SU-DHL-6 (cell line): Measurements from ENCODE around the gene OSBPL6.

ENCODE experiments used
- H2AFZ ChIP-seq: fragments of 200-600 bp; sonication (generic); 2 replicates; pipeline ENCODE4 v1.6.1; 2014; ENCODE audit warnings: low read depth, mild to moderate bottlenecking, moderate library complexity, mixed read lengths, antibody characterized with exemption, low read length; ENCODE audit not compliant: severe bottlenecking
- H3F3A ChIP-seq: fragments of 200-600 bp; shearing (Covaris generic); 2 replicates; pipeline ENCODE4 v1.6.0; 2016; ENCODE audit warnings: antibody characterized with exemption, mild to moderate bottlenecking; ENCODE audit not compliant: insufficient read depth
- H3K27ac ChIP-seq: fragments of 200-600 bp; sonication (generic); 2 replicates; pipeline ENCODE4 v1.5.1; 2016; ENCODE audit warnings: low read depth, mild to moderate bottlenecking, low read length, moderate library complexity, mixed read lengths
- H3K27me3 ChIP-seq: fragments of 200-600 bp; sonication (generic), shearing (Covaris generic); 2 replicates; pipeline ENCODE4 v1.6.0; 2014; ENCODE audit warnings: mild to moderate bottlenecking, low read length
- H3K36me3 ChIP-seq: fragments of 200-600 bp; sonication (generic); 2 replicates; pipeline ENCODE4 v1.6.1; 2014; ENCODE audit warnings: mild to moderate bottlenecking, low read length, mixed read lengths
- H3K4me2 ChIP-seq: fragments of 300-600, 200-600 bp; shearing (Covaris generic), sonication (generic); 2 replicates; pipeline ENCODE4 v1.6.0; 2014; ENCODE audit warnings: low read length, low read depth, mild to moderate bottlenecking; ENCODE audit not compliant: poor library complexity, severe bottlenecking
- H3K4me3 ChIP-seq: fragments of 200-600 bp; sonication (generic); 2 replicates; pipeline ENCODE4 v1.5.1; 2014; ENCODE audit warnings: antibody characterized with exemption, low read length, mild to moderate bottlenecking, mixed read lengths; ENCODE audit not compliant: insufficient read depth, poor library complexity, severe bottlenecking
- H3K79me2 ChIP-seq: fragments of 200-600 bp; sonication (generic); 2 replicates; pipeline ENCODE4 v1.6.1; 2014; ENCODE audit warnings: mild to moderate bottlenecking, low read length, moderate library complexity; ENCODE audit not compliant: insufficient read depth
- H3K9ac ChIP-seq: fragments of 200-600 bp; sonication (generic); 2 replicates; pipeline ENCODE4 v1.7.0; 2014; ENCODE audit warnings: mild to moderate bottlenecking, low read length
- H3K9me2 ChIP-seq: fragments of 200-600 bp; sonication (generic); replicated peaks from 2 replicates; pipeline ENCODE4 v1.6.1; 2014; ENCODE audit warnings: low read length; ENCODE audit not compliant: insufficient read depth
- H3K9me3 ChIP-seq: fragments of 200-600 bp; sonication (generic); 2 replicates; pipeline ENCODE4 v1.6.1; 2014; ENCODE audit warnings: low read length, mixed read lengths; ENCODE audit not compliant: insufficient read depth
- H4K20me1 ChIP-seq: fragments of 200-600 bp; sonication (generic); 2 replicates; pipeline ENCODE4 v1.6.1; 2014; ENCODE audit warnings: low read depth, mild to moderate bottlenecking, antibody characterized with exemption, low read length, moderate library complexity, mixed read lengths
- EZH2phosphoT487 ChIP-seq: fragments of 200-600 bp; sonication (generic), shearing (Covaris generic); conservative IDR thresholded peaks from 2 replicates; pipeline ENCODE4 v1.6.1; 2018; ENCODE audit warnings: mild to moderate bottlenecking, antibody characterized with exemption, low read length, moderate library complexity, mixed read lengths
- TF ChIP-seq, protein P1 (sequence below): fragments of 200-600 bp; sonication (generic); IDR thresholded peaks from one replicate; pipeline ENCODE4 v1.5.1; 2017; ENCODE audit warnings: antibody characterized with exemption, mild to moderate bottlenecking, low read length, moderate library complexity; ENCODE audit not compliant: insufficient read depth, poor library complexity, severe bottlenecking

The OSBPL6 gene

GRCh38 chr2:178199334-178199733, 5.0 kb downstream of the OSBPL6 start:
- no peak overlapping the region for H3K4me3 ChIP-seq
- no peak overlapping the region for H3K27ac ChIP-seq
- no peaks in the 10 kb centered on the region for H3K9me2 ChIP-seq
- no peak overlapping the region for H3K4me2 ChIP-seq
- H3K27me3 ChIP-seq, result no peaks in the 10 kb centered on the region
- H3K79me2 ChIP-seq, result no peaks in the 10 kb centered on the region
- H3F3A ChIP-seq, result no peaks in the 10 kb centered on the region
- no peak overlapping the region for H3K9ac ChIP-seq
- no peak overlapping the region for H2AFZ ChIP-seq
- no peaks in the 10 kb centered on the region for H3K9me3 ChIP-seq
- H3K36me3 ChIP-seq, result no peaks in the 10 kb centered on the region
- H4K20me1 ChIP-seq, result no peaks in the 10 kb centered on the region
- TF ChIP-seq, protein P1, sequence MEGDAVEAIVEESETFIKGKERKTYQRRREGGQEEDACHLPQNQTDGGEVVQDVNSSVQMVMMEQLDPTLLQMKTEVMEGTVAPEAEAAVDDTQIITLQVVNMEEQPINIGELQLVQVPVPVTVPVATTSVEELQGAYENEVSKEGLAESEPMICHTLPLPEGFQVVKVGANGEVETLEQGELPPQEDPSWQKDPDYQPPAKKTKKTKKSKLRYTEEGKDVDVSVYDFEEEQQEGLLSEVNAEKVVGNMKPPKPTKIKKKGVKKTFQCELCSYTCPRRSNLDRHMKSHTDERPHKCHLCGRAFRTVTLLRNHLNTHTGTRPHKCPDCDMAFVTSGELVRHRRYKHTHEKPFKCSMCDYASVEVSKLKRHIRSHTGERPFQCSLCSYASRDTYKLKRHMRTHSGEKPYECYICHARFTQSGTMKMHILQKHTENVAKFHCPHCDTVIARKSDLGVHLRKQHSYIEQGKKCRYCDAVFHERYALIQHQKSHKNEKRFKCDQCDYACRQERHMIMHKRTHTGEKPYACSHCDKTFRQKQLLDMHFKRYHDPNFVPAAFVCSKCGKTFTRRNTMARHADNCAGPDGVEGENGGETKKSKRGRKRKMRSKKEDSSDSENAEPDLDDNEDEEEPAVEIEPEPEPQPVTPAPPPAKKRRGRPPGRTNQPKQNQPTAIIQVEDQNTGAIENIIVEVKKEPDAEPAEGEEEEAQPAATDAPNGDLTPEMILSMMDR, result no peak
- no peak for TF ChIP-seq EZH2phosphoT487

GRCh38 chr2:178200331-178200730, 6.0 kb downstream of the OSBPL6 start:
- Histone ChIP-seq H2AFZ (no peak overlapping the region), H3K9ac (no peak overlapping the region), H3K36me3 (no peaks in the 10 kb centered on the region), H3K9me2 (no peaks in the 10 kb centered on the region), H3K4me2 (no peak overlapping the region), H3K27ac (no peak overlapping the region), H3K79me2 (no peaks in the 10 kb centered on the region), H3F3A (no peaks in the 10 kb centered on the region), H3K9me3 (no peaks in the 10 kb centered on the region), H4K20me1 (no peaks in the 10 kb centered on the region), H3K4me3 (no peak overlapping the region), H3K27me3 (no peaks in the 10 kb centered on the region)
- TF ChIP-seq, protein P1, result no peak
- TF ChIP-seq EZH2phosphoT487, result no peak

DNA sequence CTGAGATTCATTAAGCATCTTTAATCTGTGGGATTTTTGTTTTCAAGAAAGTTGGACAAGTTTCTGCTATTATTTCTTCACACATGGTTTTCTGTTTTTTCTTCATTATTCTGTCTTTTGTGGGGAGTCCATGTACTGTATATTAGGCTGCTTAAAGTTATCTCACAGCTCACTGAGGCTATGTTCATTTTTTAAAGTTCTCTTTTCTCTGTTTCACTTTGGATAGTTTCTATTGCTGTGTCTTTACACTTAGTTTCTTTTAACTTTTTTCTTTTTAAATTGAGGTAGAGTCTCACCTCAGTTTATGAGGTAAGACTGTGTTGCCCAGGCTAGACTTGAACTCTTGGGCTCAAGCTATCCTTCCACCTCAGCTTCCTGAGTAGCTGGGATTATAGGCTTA, 8.6 kb downstream of the OSBPL6 start:
- Histone ChIP-seq H4K20me1 (no peaks in the 10 kb centered on the region), H3K4me2 (no peak overlapping the region), H3K79me2 (no peaks in the 10 kb centered on the region), H2AFZ (no peak overlapping the region), H3K9ac (no peak overlapping the region), H3K9me3 (no peaks in the 10 kb centered on the region), H3K4me3 (no peak overlapping the region), H3K36me3 (no peaks in the 10 kb centered on the region), H3F3A (no peaks in the 10 kb centered on the region), H3K9me2 (no peaks in the 10 kb centered on the region), H3K27ac (no peak overlapping the region), H3K27me3 (no peaks in the 10 kb centered on the region)
- TF ChIP-seq, protein P1, result no peak
- no peak for TF ChIP-seq EZH2phosphoT487
